ENCODE measurements around the gene GOLGA2. TPM values are rescaled to one million over a fixed set of nuclear protein-coding genes. Genes with fewer than 3 reads are reported as not detected.
"Not testable (repeated sequence)": the region's sequence is repeated elsewhere in the genome, so short reads cannot be mapped to it uniquely, and the experiment has no call there.

Gene GOLGA2
- total RNA-seq, 4 donors from 2014 or later: 81.8 to 123 (median 116) TPM

- H3K4me3 ChIP-seq (ENCODE audit: low read depth, poor library complexity, severe bottlenecking): no peak overlapping the region
- intact Hi-C loops (cut with DNase I; ENCODE audit: low total_unique reads): loop anchor here (5.0 kb wide), 2 partner anchors 57 to 342 kb away; partner anchors contain the start of gene SLC27A4
- WGBS, 2 donors: 94 to 95% methylated on average over 12 of the region's 12 CpGs
- TF ChIP-seq CTCF (IDR thresholded peaks at IDR 0.05): no peak
- TF ChIP-seq POLR2A (IDR thresholded peaks at IDR 0.05): no peak
- no peak for DNase-seq (ENCODE audit: low spot score in 2 of 2)
These were observed 9.4 kb upstream of the GOLGA2 start for GRCh38 chr9:128285033-128285784.

- DNase-seq (ENCODE audit: low spot score in 2 of 2): no peak
- no peak overlapping the region for H3K4me3 ChIP-seq (ENCODE audit: low read depth, poor library complexity, severe bottlenecking)
- TF ChIP-seq CTCF (IDR thresholded peaks at IDR 0.05) (no peak), POLR2A (IDR thresholded peaks at IDR 0.05) (no peak)
- intact Hi-C loops (cut with DNase I; ENCODE audit: low total_unique reads): no loop called here
- WGBS, 2 donors: 96 to 97% methylated on average over 6 of the region's 6 CpGs
These were observed 6.7 kb upstream of the GOLGA2 start for GRCh38 chr9:128282500-128282899.

- 92 to 93% methylated on average over 5 of the region's 5 CpGs for WGBS, 2 donors
- no peak for TF ChIP-seq CTCF (IDR thresholded peaks at IDR 0.05)
- TF ChIP-seq POLR2A (IDR thresholded peaks at IDR 0.05): no peak
- intact Hi-C loops (cut with DNase I; ENCODE audit: low total_unique reads): no loop called here
- no peak overlapping the region for H3K4me3 ChIP-seq (ENCODE audit: low read depth, poor library complexity, severe bottlenecking)
- DNase-seq (ENCODE audit: low spot score in 2 of 2): no peak
These were observed 4.3 kb upstream of the GOLGA2 start for GRCh38 chr9:128280084-128280622.

GRCh38 chr9:128279088-128280073 lies 3.6 kb upstream of the GOLGA2 start:
- 73 to 80% methylated on average over 22 of the region's 22 CpGs for WGBS, 2 donors
- intact Hi-C loops (cut with DNase I; ENCODE audit: low total_unique reads); H3K4me3 ChIP-seq (ENCODE audit: low read depth, poor library complexity, severe bottlenecking); DNase-seq (ENCODE audit: low spot score in 2 of 2): not testable (repeated sequence)

- peak overlapping the region; percentile 52 for H3K4me3 ChIP-seq (ENCODE audit: low read depth, poor library complexity, severe bottlenecking)
- TF ChIP-seq POLR2A (IDR thresholded peaks at IDR 0.05) (no peak), CTCF (IDR thresholded peaks at IDR 0.05) (no peak)
- DNase-seq (ENCODE audit: low spot score in 2 of 2): no peak
- intact Hi-C loops (cut with DNase I; ENCODE audit: low total_unique reads): no loop called here
- 7% methylated on average over 23 of the region's 23 CpGs for WGBS, 2 donors
These were observed 915 bp upstream of the GOLGA2 start for GRCh38 chr9:128276574-128277270.
